ENCODE data around the gene TIMM10B. TPM values are rescaled to one million over a fixed set of nuclear protein-coding genes. Genes with fewer than 3 reads are reported as not detected.

The TIMM10B gene
- total RNA-seq, 1 donor from 2014 or later: 26.7 TPM

DNA sequence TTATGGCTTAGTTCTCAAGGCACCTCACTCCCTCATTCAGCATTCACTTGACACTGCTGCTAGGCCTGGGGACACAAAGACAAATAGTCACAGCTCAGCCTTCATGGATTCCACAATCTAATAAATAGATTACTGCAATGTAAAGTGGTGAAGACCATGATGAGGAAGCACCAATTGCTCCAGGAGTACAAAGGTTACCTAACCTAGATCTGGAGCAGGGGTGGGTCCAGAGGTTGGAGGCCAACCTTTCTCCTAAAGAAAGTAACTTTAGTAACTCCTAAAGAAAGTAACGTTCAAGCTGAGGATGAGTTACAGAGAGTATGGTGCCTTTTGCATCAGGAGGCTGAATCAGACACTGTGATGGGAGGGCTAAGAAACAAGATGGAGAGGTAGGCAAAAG, 11.7 kb upstream of the TIMM10B start:
- no peak for DNase-seq (ENCODE audit: low spot score)

DNA sequence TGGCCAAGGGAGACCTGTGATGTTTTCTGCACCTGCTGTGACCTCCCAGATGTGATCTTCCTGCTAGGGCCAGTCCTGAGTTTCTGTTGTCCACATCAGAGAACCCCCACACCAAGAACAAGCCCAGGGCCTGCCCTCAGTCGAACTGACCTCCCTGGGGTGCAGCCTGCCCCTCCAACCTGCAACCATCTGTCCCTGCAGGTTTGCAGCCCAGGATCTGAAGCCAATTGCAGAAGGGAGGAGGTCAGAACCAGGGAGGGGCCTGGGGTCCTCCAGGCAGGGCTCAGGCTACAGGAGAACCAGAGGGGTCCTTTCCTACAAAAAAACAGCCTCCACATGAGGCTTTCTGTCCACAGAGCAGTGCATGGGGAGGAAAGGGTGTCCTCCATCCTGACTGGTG, 8.4 kb upstream of the TIMM10B start:
- no peak for DNase-seq (ENCODE audit: low spot score)

DNA sequence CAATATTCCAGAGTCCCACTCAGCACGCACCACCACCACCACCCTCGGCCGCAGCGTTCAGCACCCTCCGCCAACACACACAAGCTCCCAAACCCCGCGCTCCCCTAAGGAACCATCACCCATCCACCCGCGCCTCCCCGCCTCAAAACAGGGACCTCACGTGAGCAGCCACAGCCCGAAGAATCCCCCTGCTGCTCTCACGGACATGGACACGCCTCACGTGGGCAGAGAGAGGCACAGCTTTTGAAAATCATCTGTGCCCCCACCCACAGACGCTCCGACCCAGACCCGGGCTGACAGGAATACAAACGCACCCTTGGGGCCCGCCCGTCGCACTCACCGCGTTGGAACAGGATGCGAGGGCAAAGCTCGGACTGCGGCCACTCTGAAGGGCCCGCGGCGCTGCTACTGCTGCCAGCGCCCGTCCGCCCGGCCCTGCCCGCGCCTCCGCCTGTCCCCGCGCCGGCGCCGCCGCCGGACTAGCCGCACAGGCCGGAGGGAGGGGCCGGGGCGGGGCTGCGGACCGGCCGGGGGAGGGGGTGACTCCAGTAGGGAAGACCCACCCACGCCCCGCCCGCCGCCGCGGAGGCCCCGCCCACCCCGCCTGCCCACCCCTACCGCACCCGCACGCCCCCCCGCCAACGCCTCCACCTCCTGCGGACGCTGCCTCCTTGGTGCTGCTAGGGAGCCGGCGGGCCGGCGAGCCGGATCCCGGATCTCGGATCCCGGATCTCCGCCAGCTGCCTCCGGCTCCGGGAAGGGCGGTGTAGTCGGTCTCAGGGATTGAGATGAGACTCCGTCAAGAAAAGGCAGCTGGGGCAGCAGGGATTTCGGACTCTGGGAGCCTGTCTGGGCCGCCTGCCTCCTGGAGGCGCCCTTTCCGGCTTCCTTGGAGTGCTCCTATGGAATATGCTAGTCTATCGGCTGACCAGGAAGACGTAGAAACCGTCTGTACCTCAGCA, 7.6 kb upstream of the TIMM10B start, which contains the start of gene TRIM3:
Gene TRIM3, minus strand, starts transcription at position 491 of the 962 bp plus-strand sequence. CDS start 8,246 bp downstream, outside the sequence.
- peak; percentile 94 for DNase-seq (ENCODE audit: low spot score)

DNA sequence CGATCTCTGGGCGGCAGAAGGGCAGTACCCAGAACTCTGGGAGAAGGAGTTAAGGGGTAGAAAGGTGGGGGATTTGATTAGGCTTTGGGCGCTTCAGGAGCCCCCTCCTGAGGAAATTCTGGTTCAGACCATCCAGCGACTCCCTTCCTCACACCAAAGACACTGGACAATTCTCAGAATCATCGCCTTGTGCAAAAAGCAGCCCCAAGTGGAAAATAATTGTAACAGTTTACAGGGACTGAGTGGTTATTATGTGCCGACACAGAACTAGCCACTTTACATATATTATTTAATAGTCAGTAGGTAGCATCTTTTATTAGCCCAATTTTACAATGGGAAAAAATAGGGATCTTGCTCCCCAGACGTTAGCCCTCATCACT, 6.9 kb upstream of the TIMM10B start:
- DNase-seq (ENCODE audit: low spot score): no peak

DNA sequence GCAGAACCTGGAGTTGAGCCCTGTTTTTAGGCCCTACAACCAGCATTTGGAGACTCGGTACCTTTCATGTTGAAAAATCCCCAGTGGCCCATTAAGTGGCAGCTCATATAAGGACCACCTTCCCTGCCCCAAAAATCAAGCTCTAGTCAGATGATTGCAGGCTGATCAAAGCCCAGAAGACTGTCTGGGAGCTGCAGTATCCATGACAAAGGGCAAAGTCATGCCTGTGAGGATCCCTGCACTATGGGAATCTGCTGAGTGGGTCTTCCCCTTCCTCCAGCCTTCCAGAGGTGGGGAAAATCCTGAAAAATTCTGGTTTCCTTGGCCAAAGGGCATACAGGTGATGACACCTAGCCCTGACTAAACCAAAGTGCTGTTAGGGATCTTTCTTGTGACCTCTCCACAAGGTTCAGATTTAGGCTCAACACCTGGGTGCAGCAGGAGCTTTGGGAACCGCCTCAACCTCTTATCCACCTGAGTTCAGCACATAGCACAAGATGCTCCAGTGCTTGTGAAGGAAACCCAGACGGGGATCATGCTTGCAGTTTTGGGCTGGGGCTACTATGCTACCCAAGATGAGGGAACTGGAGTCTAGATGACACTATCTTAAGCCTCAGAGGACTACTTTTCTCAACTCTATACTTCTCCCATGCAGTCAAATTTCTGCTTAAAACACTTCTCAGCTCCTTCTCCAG, 6.3 kb upstream of the TIMM10B start:
- DNase-seq (ENCODE audit: low spot score): peak; percentile 12

DNA sequence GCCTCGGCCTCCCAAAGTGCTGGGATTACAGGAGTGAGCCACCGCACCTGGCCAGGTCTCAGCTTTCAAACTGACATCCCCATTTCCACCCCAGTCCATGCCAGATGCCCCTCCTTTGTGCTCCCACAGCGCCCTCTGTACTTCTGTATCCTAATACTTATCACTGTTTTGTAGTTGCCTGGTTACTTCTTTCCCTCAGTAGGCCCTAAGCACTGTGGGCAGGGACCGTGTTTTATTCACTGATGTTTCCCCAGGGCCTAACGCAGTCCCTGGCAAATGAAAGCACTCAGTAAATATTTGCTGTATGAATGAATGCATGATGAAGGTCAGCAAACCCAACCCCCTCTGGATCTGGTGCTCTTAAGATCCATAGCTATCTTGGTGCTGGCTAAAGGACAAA, 5.4 kb upstream of the TIMM10B start:
- DNase-seq (ENCODE audit: low spot score): no peak

DNA sequence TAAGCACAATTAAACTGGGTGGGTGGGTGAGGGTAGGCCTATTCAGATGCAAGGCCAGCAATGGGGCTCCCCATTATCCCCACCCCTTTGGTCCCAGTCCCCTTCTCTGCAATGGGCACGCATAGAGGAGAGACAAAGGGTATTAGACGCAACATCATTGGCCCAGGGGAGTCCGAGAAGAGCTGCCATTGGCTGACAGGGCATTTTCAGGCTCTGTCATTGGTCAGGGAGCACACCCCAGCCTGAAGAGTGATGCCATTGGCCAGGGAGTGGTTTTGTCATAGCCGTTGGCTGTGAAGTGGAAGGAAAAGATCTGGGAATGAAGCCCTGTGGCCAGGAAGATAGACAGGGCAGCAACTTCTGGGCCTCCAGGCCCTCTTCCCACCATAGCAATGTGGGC, 4.7 kb upstream of the TIMM10B start:
- no peak for DNase-seq (ENCODE audit: low spot score)

DNA sequence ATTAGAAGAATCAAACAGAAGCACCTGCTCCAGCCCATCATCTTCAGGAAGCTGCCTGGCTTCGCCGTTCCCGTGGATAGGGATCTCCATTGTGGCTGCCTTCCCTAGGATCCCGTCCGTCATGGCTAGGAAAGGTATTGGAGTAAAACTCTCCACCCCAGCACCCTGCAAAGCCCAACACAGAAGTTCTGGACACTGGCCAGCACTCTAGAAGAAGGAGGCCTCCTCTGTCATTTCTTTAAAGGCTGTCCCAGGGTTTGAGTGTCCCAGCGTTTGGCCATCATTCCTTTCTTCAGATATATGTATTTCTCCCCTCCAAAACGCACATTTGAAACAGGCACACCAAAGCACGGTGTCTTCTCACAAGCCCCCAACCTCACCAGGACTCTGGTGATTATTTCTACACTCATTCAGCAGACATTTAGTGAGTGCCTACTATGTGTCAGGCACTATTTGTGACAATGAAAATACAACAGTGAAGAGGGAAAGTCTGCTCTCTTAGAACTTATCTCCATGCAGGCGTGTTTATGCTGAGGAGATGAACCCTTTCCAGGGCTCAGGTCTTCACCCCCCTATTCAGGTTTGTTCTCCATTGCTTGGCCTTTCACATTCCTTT, 894 bp upstream of the TIMM10B start:
- DNase-seq (ENCODE audit: low spot score): no peak

DNA sequence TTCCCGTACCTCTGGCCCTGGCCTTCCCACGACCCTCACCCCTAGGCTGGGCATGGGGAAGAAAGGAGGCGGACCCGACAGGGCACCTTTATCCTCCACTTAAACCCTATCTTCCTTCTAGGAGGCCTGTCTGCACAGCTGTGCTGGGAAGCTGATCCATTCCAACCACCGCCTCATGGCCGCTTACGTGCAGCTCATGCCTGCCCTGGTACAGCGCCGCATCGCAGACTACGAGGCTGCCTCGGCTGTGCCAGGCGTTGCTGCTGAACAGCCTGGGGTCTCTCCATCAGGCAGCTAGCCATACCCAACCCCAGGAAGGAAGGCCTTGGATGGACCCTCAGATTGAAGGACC, 599 bp downstream of the TIMM10B start:
- DNase-seq (ENCODE audit: low spot score): no peak

DNA sequence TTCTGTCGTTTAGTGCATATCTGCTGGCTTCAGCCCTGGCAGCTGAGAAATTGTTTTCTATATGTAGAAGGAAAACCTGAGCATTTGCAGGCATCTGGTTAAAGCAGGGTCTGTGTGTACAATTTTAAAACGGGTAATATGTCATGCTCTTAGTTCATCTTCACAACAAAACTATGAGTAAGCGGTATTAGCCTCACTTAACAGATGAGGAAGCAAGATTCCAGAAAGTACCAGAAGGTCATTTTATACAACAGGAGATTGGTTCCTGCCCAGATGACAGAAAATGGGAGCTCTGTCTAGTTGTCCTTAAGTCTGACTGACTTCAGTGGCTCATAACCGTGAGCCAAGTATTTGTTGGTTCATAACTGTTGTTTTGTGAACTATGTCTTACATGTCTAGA, 1.1 kb downstream of the TIMM10B start:
- DNase-seq (ENCODE audit: low spot score): no peak

DNA sequence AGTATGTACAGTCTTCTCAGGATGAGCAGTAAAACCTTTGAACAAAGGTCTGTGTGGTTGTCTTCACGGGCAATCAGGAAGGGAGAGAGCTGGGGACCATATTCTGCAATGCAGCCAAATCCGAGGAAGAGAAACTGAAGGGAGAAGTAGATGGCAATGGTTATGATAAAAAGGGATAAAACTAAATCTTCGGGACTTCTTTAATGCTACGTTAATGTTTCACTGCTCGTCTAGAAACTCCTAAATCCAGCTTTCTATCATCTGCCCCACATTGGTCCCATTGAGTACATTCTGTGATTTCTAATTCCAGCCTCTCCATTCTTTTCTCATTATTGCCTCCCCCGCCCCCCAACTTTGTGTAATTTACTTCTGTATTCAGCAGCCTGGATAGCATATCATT, 1.7 kb downstream of the TIMM10B start:
- DNase-seq (ENCODE audit: low spot score): no peak

DNA sequence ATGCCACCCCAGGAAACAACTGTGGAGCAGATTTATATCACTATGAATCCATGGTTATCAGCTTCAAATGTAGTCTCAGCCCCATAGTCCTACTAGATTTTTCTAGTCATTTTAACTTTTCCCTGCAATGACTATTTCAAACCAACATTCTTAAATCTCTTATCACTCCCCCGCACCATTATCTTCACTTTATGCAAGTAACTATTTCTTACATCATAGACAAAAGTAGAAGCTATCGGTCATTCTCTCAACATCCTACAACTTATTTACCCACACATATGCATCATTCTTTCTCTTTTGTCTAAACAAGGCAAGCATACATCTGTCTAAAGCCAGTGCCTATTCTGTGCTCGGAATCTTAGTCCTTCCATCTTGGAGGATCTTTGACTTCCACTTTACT, 4.4 kb downstream of the TIMM10B start:
- DNase-seq (ENCODE audit: low spot score): no peak

DNA sequence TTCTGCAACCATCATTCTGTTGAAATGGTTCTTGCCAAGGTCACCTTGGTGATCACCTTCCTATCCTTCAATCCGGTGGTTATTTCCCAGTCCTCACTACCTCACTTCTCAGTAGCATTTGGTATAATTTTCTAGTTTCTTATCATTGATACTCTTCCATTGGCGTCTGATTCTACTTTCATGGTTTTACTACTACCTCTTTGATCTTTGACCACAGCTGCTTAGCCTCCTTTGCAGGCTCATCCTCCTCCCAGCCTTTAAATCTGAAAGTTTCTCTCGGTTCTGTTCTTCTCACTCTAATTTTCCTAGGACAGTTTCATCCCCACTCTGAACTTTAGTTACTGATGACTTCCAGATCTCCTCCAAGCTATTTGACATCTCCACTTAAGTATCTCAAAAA, 5.0 kb downstream of the TIMM10B start:
- DNase-seq (ENCODE audit: low spot score): no peak

DNA sequence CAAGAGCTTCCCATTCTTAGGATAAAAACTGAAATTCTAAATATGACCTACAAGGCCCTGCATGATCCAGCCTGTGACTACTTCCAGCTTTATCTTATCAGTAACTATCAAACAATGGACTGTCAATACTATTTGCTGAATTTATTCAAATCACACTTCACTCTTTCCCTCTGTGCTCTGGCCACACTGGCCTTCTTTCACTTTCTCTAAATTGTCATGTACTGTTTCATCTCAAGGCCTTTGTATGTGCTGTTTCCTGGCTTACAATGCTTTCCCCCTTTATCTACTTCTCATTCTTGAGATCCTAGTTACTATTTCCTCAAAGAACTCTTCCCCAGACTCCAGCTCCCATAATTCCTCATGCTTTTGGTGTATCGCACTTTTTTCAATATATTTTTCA, 5.6 kb downstream of the TIMM10B start:
- DNase-seq (ENCODE audit: low spot score): no peak

DNA sequence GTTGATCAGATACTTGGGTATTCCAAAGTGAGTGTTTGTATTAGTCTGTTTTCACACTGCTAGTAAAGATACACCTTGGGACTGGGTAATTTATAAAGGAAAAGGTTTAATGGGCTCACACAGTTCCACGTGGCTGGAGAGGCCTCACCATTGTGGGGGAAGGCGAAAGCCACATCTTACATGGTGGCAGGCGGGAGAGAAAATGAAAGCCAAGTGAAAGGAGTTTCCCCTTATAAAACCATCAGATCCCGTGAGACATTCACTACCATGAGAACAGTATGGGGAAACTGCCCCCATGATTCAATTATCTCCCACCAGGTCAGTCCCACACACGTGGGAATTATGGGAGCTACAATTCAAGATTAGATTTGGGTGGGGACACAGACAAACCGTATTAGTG, 7.0 kb downstream of the TIMM10B start:
- DNase-seq (ENCODE audit: low spot score): no peak

DNA sequence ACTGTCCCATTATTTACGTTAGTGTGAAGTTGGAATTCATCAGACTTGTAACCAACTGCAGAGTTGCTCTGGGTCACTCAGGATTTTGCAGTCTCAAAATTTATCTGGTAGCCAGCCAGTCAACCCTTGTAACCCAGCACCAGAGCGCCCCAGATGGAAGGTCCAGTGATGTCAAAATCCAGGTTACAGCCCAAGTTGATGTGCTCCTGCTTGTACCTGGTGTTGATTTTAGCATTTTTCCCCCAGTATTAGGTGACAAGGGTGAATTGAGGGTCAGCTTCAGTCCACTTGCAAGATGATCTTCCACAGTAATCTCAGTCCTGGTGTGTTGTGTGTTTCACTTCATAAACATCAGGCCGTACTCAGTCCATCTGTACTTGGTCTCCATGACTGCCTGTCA, 7.5 kb downstream of the TIMM10B start:
- no peak for DNase-seq (ENCODE audit: low spot score)

DNA sequence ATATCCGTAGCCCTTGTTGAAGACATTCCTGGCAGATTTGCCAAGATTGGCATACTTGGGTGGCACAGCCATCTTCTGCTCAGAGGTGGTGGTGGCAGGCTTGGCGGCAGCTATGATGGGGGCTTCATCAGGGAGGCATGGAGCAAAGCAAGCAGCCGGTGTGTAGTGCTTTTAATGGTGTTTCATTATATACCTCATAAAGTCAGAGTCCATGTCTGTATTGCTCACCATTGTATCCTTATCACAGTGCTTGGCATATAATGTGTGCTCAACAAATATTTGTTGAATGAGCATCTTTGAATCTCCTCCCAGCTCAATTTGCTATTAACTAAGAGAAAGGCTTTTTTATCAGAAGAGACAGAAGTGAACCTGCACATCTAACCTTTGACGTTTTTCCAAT, 8.0 kb downstream of the TIMM10B start:
- no peak for DNase-seq (ENCODE audit: low spot score)

DNA sequence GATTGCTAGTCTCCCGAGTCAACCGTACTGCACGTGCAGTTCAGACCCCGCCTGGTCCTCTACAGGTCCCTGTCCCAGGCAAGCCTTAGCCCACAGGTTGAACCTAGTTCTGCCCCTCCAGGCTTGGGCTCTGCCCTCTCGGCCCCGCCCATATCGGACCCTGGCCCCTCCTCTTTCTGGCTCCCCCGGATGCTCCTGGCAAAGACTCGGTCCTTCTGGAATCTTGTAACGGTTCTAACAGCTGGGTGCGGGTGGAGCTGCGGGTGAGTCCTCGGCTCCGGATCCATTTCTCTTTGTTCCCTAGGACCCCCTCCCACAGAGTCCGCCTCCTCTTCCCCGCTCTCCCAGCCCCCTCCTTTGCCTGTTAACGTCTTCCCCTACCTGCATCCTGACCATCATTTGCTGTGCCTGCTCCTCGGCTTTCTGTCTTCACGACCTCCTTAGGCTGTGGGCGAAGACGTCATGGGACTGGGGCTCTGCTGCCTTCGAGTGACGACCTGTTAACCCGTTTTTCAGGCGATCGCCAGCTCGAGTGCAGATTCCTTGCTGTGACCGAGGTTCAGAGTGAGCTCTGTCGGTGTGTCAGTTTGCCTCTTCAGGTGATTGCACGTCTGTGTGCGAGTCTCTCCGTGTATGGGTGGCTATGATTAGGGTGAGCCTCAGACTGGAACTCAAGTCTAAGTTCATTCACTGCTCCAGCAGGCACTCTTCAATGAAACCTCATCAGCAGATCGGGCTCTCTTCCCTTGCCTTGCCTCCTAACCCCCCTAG, 16.0 kb downstream of the TIMM10B start, which contains the start of gene DNHD1:
Gene DNHD1, plus strand, starts transcription at position 212 of the 771 bp plus-strand sequence. CDS start 936 bp downstream, outside the sequence.
- DNase-seq (ENCODE audit: low spot score): no peak

DNA sequence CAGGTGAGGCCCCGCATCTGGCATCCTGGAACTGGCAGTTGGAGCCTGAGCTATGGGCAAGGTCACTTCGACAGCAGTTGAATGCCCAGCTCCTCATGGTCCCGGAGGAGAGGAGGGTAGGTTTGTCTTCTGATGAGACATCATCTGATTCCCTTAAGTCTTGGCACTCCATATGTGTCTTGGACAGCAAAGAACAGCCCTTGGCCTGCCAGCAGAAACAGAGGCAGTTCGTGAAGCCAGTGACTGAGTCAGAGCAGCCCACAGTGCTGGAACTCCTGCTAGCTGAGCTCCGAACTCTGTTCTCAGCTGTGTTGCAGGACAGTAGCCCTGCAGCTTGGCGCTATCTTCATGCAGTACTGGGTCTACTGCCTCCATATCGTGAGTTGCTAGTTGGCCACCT, 16.8 kb downstream of the TIMM10B start:
- DNase-seq (ENCODE audit: low spot score): no peak

DNA sequence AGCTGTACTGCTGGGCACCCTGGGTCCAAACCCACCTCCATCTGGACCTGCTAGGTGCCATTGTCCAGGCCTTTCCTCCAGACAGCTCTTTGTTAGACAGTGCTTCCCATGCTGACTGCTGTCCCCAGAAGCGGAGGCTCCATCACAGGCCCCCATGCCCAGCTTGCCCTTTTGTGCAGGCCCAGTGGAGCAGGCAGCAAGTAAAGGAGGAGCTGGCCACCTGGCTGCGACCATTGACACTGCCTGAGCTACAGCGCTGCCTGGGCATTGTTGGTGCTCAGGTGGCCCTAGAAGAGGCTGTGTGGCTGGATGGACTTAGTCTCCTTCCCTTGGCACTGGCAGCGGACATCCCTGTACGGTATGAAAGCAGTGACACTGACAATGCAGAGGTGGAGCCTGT, 17.2 kb downstream of the TIMM10B start:
- no peak for DNase-seq (ENCODE audit: low spot score)

DNA sequence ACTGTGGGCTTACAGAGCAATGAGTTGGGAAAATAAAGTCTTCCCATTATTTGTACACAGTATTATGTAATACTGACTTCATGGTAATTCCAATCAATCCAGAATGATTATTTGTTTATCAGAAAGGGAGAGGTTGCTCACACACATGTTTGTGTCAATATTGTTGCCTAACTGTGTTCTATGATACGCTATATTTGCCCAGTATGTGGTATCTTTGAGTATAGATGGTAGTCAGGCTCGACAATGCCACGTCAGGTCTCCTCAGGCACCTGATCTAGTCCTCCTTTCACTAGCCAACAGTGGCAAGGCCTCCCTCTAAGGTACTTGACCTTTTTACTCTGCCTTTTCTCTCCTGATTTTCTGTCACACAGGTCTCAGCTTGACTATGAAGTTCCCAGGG, 21.1 kb downstream of the TIMM10B start:
- DNase-seq (ENCODE audit: low spot score): no peak

DNA sequence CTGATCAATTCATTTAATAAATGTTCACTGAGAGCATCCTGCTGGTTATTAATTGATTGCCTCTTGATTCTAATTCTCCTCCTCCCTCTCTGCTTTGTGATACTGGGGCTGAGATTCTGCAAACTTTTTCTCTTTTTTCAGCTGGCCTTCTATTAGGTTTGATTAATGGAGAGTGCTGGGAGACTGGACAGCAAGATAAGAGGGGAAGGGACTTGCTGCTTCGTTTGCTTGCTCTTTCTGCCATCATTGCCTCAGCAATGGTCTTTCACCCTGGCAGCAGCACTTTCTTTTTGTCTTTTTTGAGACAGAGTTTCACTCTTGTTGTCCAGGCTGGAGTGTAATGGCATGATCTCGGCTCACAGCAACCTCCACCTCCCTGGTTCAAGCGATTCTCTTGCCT, 22.9 kb downstream of the TIMM10B start:
- no peak for DNase-seq (ENCODE audit: low spot score)

All from umbilical cord (tissue), 2 donors.